Stimulated activated CD4-positive, alpha-beta T cell treated with anti-CD3 and anti-CD28 coated beads, Interleukin-2, amount 100 ng/mL, for 4 hours (primary cell): ENCODE results near the gene COL28A1.
"Not testable (repeated sequence)": the region's sequence is repeated elsewhere in the genome, so short reads cannot be mapped to it uniquely, and the experiment has no call there.

Experiments used
- DNase-seq: peaks from one replicate; pipeline ENCODE4 v3.0.0-alpha.2; 2020; ENCODE audit warnings: low read depth

Gene COL28A1

GRCh38 chr7:7517754-7518153 is 17.9 kb downstream of the COL28A1 start:
- no peak for DNase-seq

GRCh38 chr7:7516662-7517061 is 19.0 kb downstream of the COL28A1 start:
- DNase-seq = no peak

GRCh38 chr7:7516156-7516555 is 19.5 kb downstream of the COL28A1 start:
- no peak for DNase-seq

GRCh38 chr7:7512861-7513597 is 22.6 kb downstream of the COL28A1 start:
- DNase-seq = no peak

- no peak for DNase-seq
Observed at GRCh38 chr7:7510794-7511193, 24.9 kb downstream of the COL28A1 start.

GRCh38 chr7:7505915-7506314 is 29.8 kb downstream of the COL28A1 start:
- DNase-seq = no peak

GRCh38 chr7:7504910-7505704 is 30.6 kb downstream of the COL28A1 start:
- DNase-seq = no peak

- DNase-seq = no peak
Observed at GRCh38 chr7:7499892-7500291, 35.8 kb downstream of the COL28A1 start.

GRCh38 chr7:7498856-7499255 is 36.8 kb downstream of the COL28A1 start:
- no peak for DNase-seq

- no peak for DNase-seq
Observed at GRCh38 chr7:7496311-7496710, 39.4 kb downstream of the COL28A1 start.

GRCh38 chr7:7495171-7495570 is 40.5 kb downstream of the COL28A1 start:
- no peak for DNase-seq

GRCh38 chr7:7491044-7491443 is 44.6 kb downstream of the COL28A1 start:
- no peak for DNase-seq

- no peak for DNase-seq
Observed at GRCh38 chr7:7490003-7490402, 45.7 kb downstream of the COL28A1 start.

GRCh38 chr7:7489546-7489945 is 46.1 kb downstream of the COL28A1 start:
- DNase-seq = no peak

GRCh38 chr7:7486362-7486761 is 49.3 kb downstream of the COL28A1 start:
- no peak for DNase-seq

- no peak for DNase-seq
Observed at GRCh38 chr7:7484072-7484471, 51.6 kb downstream of the COL28A1 start.

- no peak for DNase-seq
Observed at GRCh38 chr7:7481802-7482201, 53.9 kb downstream of the COL28A1 start.

- no peak for DNase-seq
Observed at GRCh38 chr7:7479275-7479805, 56.3 kb downstream of the COL28A1 start.

GRCh38 chr7:7478569-7478968 is 57.1 kb downstream of the COL28A1 start:
- DNase-seq = no peak

GRCh38 chr7:7477641-7478040 is 58.0 kb downstream of the COL28A1 start:
- not testable (repeated sequence) for DNase-seq

GRCh38 chr7:7476381-7476780 is 59.3 kb downstream of the COL28A1 start:
- DNase-seq = no peak

GRCh38 chr7:7475601-7476000 is 60.1 kb downstream of the COL28A1 start:
- no peak for DNase-seq

- DNase-seq = no peak
Observed at GRCh38 chr7:7474436-7474835, 61.2 kb downstream of the COL28A1 start.
